Effector memory CD8-positive, alpha-beta T cell (primary cell): ENCODE measurements around the gene USH1C.

Experiments
- ATAC-seq: fragments of 150-1000 bp; cut with Tn5 transposase; replicated peaks from 2 replicates; pipeline ENCODE4 v1.10.0; 2021; ENCODE audit warnings: mild to moderate bottlenecking, moderate library complexity
- DNase-seq, 3 experiments: peaks; one replicate each; pipeline ENCODE4 v3.0.0; 2021
- H3K27ac Mint-ChIP-seq, 2 donors: one replicate each; pipeline ENCODE4 v1.8.0; 2022; ENCODE audit warnings: mild to moderate bottlenecking in 2 of 2, mixed read lengths in 2 of 2, moderate library complexity in 2 of 2
- H3K27me3 Mint-ChIP-seq, 2 donors: one replicate each; pipeline ENCODE4 v1.8.0; 2022; ENCODE audit warnings: mixed read lengths in 2 of 2
- H3K36me3 Mint-ChIP-seq: one replicate; pipeline ENCODE4 v1.8.0; 2022; ENCODE audit warnings: mild to moderate bottlenecking, moderate library complexity, mixed read lengths; ENCODE audit not compliant: insufficient read depth
- H3K4me1 Mint-ChIP-seq, 2 donors: one replicate each; pipeline ENCODE4 v1.8.0; 2022; ENCODE audit warnings: low read depth in 2 of 2, mixed read lengths in 2 of 2
- H3K4me3 Mint-ChIP-seq, 2 donors: one replicate each; pipeline ENCODE4 v1.8.0; 2022; ENCODE audit warnings: mild to moderate bottlenecking in 2 of 2, mixed read lengths in 2 of 2, moderate library complexity in 2 of 2
- H3K9me3 Mint-ChIP-seq, 2 donors: one replicate each; pipeline ENCODE4 v1.8.0; 2022; ENCODE audit warnings: mixed read lengths in 2 of 2
- total RNA-seq, 9 experiments: gene quantifications; one replicate each; lab custom pipeline; 2026; lab: John Stamatoyannopoulos, UW

USH1C gene
- total RNA-seq: 0 to 0.06 (median 0) reads per million in 9 experiments

DNA sequence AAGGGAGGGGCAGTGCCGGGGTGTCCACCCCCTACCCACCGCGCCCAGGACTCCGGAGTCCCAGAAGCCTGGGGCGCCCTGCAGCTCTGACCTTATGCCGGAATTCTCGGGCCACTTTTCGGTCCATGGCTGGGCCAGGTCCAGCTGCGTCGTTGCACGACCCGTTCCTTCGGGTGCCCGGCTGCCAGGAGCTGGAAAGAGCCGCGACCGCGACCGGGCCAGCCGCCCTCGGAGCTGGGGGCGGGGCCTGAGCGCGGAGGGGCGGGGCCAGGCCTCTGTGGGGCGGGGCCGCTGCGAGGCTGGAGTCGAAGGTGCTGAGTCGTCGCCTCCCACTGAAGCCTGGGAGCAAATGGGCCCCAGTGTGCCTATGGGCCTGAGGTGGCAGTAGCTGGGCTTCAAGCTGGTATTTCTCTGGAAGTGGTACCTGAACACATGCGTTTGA lies at the start of gene USH1C:
USH1C (minus strand) TSS at position 236 of the 442 bp plus-strand sequence; CDS start at position 127, 109 bp downstream.
- no peak for ATAC-seq
- Mint-ChIP-seq H3K27me3 (peaks cover 40 to 75% of the 10 kb centered on the region in 2 donors), H3K9me3 (no peaks in the 10 kb centered on the region), H3K4me1 (peaks cover 2 to 3% of the 10 kb centered on the region in 2 donors), H3K27ac (no peak within 1 kb of the TSS), H3K36me3 (no peaks in the 10 kb centered on the region), H3K4me3 (peak within 1 kb of the TSS in 1 of 2 donors; percentile 43)
- DNase-seq: no peak

DNA sequence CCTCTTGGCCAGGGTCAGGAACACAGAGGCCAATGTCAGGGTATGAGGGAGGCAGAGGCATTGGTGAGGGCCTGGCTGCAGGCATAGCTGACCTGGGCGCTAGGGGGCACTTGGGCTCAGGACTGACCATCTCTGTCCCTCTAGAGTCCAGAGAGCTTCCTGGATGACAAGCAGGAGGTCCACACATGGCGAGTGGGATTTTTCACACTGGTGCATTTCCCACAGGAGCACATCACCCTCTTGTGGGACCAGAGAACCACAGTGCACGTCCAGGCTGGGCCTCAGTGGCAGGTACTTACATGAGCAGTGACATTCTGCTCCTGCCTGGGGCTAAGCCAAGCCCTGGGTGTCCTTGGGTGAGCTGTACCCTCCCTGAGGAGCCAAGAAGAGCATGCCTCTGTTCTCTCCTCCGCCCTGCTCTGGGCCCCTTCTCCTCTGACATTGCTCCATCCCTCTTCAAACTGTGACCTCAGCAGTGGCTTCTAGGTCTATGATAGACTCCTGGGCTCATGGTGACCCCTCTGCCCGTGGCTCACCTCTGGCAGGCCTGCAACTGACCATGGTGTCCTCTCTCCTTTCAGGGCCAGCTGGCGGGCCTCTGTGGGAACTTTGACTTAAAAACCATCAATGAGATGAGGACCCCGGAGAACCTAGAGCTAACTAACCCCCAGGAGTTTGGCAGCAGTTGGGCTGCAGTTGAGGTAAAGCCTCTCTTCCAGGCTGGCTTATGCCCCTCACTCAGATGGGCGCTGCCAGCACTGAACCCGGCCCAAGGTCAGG lies 49.4 kb upstream of the USH1C start:
- no peak for ATAC-seq
- Mint-ChIP-seq H3K27me3 (peaks cover 5 to 37% of the 10 kb centered on the region in 2 donors), H3K36me3 (no peaks in the 10 kb centered on the region), H3K4me1 (no peaks in the 10 kb centered on the region), H3K9me3 (no peaks in the 10 kb centered on the region), H3K27ac (no peak overlapping the region), H3K4me3 (no peak overlapping the region)
- DNase-seq: no peak

DNA sequence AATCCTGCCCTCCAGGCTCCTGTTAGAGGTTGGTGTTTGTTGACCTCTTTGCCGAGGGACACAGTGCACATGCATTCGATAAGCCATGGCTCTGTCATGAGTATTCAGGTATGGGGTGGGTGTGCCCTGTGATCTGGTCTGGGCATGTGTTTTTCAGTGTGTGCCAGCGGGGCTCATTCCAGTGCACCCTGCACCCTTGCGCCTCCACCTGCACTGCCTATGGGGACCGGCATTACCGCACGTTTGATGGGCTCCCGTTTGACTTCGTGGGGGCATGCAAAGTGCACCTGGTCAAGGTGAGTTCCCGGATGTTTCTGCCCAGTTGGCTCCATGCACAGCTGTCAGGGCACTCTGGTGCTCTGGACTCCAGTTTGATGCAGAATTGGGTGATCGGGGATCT lies 47.1 kb upstream of the USH1C start:
- Mint-ChIP-seq H3K36me3 (no peaks in the 10 kb centered on the region), H3K27ac (no peak overlapping the region), H3K4me3 (no peak overlapping the region), H3K4me1 (no peaks in the 10 kb centered on the region), H3K9me3 (no peaks in the 10 kb centered on the region), H3K27me3 (peaks cover 5 to 40% of the 10 kb centered on the region in 2 donors)
- no peak for ATAC-seq
- no peak for DNase-seq

DNA sequence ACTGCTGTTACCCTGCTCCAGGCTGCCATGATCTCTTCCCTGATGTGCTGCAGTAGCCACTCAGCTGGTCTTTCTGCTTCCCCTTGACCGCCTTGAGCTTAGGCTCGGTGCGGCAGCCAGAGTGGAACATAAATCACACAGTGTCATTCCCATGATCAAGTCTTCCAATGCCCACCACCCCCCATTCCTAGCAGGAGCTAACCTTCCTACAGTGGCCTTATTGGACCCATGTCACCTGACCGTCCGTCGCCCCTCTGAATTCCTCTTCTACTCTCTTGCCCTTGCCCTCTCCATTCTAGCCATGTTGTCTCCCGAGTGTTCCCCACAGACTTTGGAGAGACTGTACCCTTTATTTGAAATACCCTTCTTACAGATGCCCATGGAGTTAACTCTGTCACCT lies 46.2 kb upstream of the USH1C start:
- DNase-seq (no peak), ATAC-seq (no peak)
- H3K4me1 Mint-ChIP-seq: no peaks in the 10 kb centered on the region
- no peak overlapping the region for H3K27ac Mint-ChIP-seq
- peaks cover 8 to 39% of the 10 kb centered on the region in 2 donors for H3K27me3 Mint-ChIP-seq
- no peaks in the 10 kb centered on the region for H3K9me3 Mint-ChIP-seq
- no peaks in the 10 kb centered on the region for H3K36me3 Mint-ChIP-seq
- no peak overlapping the region for H3K4me3 Mint-ChIP-seq

DNA sequence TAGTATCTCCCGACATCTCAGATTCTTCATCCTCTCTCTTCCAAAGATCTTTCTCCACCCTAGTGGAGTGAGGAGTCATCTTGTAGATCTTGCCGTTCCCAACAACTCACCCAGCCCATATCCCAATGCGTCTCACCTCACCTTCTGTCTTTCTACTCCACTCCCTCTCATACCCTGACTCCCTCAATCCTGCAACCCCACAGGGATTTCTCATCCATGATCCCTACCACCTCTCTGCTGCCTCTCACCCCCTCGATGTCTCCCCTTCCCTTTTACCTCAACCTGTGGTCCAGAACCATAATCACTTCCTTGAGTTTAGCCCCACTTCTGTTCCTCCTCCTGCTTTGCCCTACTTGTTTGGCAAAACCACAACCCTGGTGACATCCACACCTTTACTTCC lies 44.5 kb upstream of the USH1C start:
- DNase-seq (no peak), ATAC-seq (no peak)
- Mint-ChIP-seq H3K36me3 (no peaks in the 10 kb centered on the region), H3K9me3 (no peaks in the 10 kb centered on the region), H3K4me3 (no peak overlapping the region), H3K4me1 (no peaks in the 10 kb centered on the region), H3K27ac (no peak overlapping the region), H3K27me3 (peaks cover 11 to 21% of the 10 kb centered on the region in 2 donors)

DNA sequence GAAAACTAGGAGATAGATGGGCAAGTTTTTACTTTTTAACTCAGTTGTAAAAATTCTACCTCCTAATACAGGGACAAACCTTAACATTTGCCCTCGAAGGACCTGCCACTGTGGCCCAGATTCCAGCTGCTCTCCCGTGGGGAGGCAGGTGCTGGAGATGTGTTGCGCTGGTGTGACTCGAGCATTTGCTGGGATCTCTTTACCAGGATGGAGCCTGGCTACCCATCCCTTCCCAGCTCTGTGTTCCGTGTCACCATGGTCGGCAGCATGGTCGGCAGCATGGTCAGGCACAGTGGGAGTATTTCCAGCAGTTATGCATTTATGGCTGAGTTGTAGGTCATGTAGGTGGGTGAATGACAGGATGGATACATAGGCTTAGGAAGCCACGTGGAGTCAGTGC lies 44.0 kb upstream of the USH1C start:
- Mint-ChIP-seq H3K9me3 (no peaks in the 10 kb centered on the region), H3K27ac (no peak overlapping the region), H3K36me3 (no peaks in the 10 kb centered on the region), H3K4me1 (no peaks in the 10 kb centered on the region), H3K4me3 (no peak overlapping the region), H3K27me3 (peaks cover 11 to 21% of the 10 kb centered on the region in 2 donors)
- DNase-seq: no peak
- ATAC-seq: no peak

DNA sequence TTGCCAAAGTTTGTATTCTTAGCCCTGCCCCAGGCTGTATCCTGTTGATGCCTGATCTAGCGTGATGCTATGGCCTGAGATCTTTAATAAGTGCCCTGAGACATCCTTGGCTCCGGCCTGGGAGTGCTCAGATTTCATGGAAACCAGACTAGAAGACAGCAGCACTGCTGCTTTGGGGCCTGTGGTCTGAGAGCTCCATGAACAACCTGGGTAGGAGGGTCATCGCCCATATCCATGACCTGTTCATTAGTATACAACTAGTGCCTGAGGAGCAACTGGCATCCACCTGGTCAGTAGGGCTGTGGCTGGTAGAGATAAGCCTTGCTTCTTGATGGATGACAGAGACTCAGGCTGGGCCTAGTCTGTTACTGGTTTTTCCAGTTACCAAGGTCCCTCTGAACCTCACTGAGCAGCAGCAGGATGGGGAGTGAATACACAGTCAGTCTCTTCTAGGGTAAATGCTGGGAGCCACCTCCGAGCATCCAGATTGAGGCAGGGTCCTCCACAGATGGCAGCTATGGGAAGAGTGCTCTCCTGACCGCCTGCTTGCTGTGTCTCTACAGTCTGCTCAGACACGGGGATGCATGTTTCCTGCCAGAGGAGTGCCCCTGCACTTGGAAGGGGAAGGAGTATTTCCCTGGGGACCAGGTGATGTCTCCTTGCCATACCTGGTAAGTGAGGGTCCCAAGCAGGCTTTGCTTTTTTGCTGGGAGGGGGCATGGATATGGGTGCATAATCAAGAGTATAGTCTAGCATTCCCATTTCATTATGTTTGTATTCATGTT lies 41.9 kb upstream of the USH1C start:
- no peaks in the 10 kb centered on the region for H3K4me1 Mint-ChIP-seq
- DNase-seq (no peak), ATAC-seq (no peak)
- no peak overlapping the region for H3K27ac Mint-ChIP-seq
- H3K36me3 Mint-ChIP-seq: no peaks in the 10 kb centered on the region
- no peaks in the 10 kb centered on the region for H3K9me3 Mint-ChIP-seq
- no peak overlapping the region for H3K4me3 Mint-ChIP-seq
- peaks cover 6 to 19% of the 10 kb centered on the region in 2 donors for H3K27me3 Mint-ChIP-seq

DNA sequence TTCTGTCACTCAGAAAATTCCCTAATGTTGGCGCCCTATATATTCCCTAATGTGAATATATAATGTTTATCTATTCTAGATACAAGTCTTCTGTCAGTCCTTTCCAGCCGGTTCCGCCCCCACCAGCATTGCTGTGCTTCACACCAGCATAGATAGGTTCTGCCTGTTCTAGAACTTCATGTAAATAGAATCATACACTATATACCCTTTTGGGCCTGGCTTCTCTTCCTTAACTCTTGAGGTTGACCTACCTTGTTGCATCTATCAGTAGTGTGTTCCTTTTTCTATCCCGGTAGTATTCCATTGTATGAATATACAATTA lies 37.5 kb upstream of the USH1C start:
- no peak overlapping the region for H3K4me3 Mint-ChIP-seq
- no peak for DNase-seq
- H3K9me3 Mint-ChIP-seq: no peaks in the 10 kb centered on the region
- no peaks in the 10 kb centered on the region for H3K4me1 Mint-ChIP-seq
- ATAC-seq: no peak
- H3K27me3 Mint-ChIP-seq: peaks cover 22 to 49% of the 10 kb centered on the region in 2 donors
- H3K27ac Mint-ChIP-seq: no peak overlapping the region
- no peaks in the 10 kb centered on the region for H3K36me3 Mint-ChIP-seq

DNA sequence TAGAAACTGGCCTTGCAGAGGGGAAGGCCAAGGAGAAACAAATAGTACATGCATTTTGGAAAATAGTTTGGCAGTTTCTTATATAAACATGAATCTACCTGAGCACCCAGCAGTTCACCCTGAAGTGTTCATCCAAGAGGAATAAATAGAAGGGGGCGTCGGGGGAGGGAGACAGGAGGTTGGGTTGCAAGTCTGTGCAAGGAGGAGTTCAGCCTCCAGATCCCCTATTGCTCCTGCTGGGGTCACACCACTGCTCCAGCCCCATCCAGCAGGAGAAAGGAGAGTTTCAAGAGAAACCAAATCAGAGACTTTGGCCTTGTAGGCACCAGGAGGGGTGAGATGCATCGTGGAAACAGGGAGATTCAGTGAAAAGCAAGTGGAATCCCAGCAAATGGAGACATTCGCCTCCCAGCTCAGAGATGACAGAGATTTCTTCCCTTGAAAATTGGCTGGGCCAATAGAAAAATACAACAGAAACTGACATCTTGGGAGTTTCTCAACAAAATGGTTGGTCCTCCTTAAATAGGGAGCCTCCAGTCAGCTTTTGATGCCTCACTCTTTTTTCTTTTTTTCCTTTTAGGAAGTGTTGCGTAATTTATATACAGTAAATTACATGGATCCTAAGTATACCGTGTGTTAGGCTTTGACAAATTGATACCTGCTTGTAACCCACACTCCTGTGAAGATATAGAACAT lies 37.0 kb upstream of the USH1C start:
- H3K27ac Mint-ChIP-seq: no peak overlapping the region
- ATAC-seq: no peak

DNA sequence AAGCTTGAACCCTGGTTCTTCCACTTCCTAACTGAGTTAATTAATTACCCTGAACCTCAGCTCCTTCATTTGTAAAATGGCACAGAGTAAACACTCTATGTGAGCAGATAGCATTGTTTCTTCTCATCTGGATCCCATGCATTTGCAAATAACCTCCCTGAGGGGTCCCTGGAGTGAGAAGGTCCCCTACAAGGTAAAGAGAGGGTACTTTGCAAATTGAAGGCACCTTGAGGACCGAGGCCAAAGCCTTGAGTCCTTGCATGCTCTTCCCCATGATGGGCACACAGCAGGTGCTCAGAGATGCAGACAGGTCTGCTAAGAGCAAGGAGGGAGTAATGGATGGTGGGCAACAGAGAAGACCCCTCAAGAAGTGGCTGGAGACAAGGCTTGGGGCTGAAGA lies 36.1 kb upstream of the USH1C start:
- DNase-seq (no peak), ATAC-seq (no peak)
- Mint-ChIP-seq H3K4me3 (no peak overlapping the region), H3K9me3 (no peaks in the 10 kb centered on the region), H3K4me1 (no peaks in the 10 kb centered on the region), H3K27me3 (peaks cover 18 to 43% of the 10 kb centered on the region in 2 donors), H3K36me3 (no peaks in the 10 kb centered on the region), H3K27ac (no peak overlapping the region)

More for the DNA sequence above, 37.0 kb upstream of the USH1C start:
- DNase-seq: no peak
- H3K36me3 Mint-ChIP-seq: no peaks in the 10 kb centered on the region
- no peak overlapping the region for H3K4me3 Mint-ChIP-seq
- H3K9me3 Mint-ChIP-seq: no peaks in the 10 kb centered on the region
- H3K27me3 Mint-ChIP-seq: peaks cover 22 to 45% of the 10 kb centered on the region in 2 donors
- H3K4me1 Mint-ChIP-seq: no peaks in the 10 kb centered on the region

DNA sequence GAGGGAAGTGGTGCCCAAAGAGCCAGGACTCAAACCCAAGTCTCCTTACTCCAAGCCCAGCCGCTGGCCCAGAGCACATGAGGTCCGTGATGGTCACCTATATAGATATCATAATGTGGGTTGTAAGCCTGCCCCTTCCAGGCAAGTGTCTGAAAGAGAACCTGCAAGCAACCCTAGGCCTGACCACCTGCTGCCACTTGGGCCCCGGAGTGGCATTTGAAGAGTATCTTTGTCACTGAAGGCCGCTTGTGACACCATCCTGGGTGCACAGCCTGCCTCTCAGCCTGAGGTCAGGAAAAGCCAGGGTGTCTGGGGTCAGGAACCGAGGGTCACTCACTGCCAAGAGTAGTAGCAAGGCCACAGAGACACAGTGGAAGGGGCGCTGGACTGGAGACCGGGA lies 35.2 kb upstream of the USH1C start:
- DNase-seq (no peak), ATAC-seq (no peak)
- Mint-ChIP-seq H3K4me3 (no peak overlapping the region), H3K27me3 (peaks cover 16 to 50% of the 10 kb centered on the region in 2 donors), H3K9me3 (no peaks in the 10 kb centered on the region), H3K27ac (no peak overlapping the region), H3K36me3 (no peaks in the 10 kb centered on the region), H3K4me1 (no peaks in the 10 kb centered on the region)

DNA sequence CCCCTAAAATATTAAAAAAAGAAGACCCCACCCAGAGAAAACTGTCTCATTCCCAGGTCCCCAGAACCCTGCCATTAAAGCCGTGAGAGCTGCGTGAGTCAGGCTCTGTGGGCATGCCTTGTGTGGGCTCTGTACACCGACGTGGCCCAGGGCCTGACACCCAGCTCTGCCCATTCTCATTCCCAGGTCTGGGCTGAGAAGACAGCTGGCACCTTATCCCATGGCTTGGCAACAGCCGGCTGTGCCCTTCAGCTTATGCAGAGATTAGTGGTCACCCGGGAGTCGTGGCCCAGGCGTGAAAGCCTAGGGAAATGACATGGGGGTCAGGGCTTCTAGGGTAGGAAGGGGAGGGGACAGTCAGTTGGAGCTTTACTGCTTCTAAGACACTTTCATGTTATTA lies 34.7 kb upstream of the USH1C start:
- H3K9me3 Mint-ChIP-seq: no peaks in the 10 kb centered on the region
- DNase-seq: no peak
- peaks cover 16 to 55% of the 10 kb centered on the region in 2 donors for H3K27me3 Mint-ChIP-seq
- no peak for ATAC-seq
- no peaks in the 10 kb centered on the region for H3K4me1 Mint-ChIP-seq
- no peak overlapping the region for H3K27ac Mint-ChIP-seq
- no peaks in the 10 kb centered on the region for H3K36me3 Mint-ChIP-seq
- no peak overlapping the region for H3K4me3 Mint-ChIP-seq

DNA sequence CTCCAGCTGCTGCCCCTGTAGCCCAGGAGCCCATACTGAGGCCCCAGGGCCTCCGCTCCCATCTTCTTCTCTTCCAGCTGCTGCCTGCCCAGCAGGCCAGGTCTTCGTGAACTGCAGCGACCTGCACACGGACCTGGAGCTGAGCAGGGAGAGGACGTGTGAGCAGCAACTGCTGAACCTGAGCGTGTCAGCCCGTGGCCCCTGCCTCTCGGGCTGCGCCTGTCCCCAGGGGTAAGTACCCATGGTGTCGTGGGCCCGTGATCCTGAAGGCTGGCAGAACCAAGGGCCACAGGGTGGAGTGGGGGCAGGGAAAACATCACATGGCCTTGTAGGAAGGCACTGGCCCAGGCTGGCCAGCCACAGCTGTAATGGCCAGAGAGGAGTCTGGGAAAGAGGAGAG lies 34.1 kb upstream of the USH1C start:
- ATAC-seq (no peak), DNase-seq (no peak)
- H3K27ac Mint-ChIP-seq: no peak overlapping the region
- no peaks in the 10 kb centered on the region for H3K36me3 Mint-ChIP-seq
- H3K4me3 Mint-ChIP-seq: no peak overlapping the region
- peaks cover 16 to 61% of the 10 kb centered on the region in 2 donors for H3K27me3 Mint-ChIP-seq
- no peaks in the 10 kb centered on the region for H3K4me1 Mint-ChIP-seq
- no peaks in the 10 kb centered on the region for H3K9me3 Mint-ChIP-seq
